NCI-H2107 treated with DMSO at 0.1 percent for 48 hours (cell line): Measurements from ENCODE around the gene DPH7.
"Not testable (repeated sequence)": the region's sequence is repeated elsewhere in the genome, so short reads cannot be mapped to it uniquely, and the experiment has no call there.

Experiments used
- DNase-seq: peaks from one replicate; lab custom pipeline; 2025; ENCODE audit not compliant: unreplicated experiment; lab: John Stamatoyannopoulos, UW

The DPH7 gene

DNA sequence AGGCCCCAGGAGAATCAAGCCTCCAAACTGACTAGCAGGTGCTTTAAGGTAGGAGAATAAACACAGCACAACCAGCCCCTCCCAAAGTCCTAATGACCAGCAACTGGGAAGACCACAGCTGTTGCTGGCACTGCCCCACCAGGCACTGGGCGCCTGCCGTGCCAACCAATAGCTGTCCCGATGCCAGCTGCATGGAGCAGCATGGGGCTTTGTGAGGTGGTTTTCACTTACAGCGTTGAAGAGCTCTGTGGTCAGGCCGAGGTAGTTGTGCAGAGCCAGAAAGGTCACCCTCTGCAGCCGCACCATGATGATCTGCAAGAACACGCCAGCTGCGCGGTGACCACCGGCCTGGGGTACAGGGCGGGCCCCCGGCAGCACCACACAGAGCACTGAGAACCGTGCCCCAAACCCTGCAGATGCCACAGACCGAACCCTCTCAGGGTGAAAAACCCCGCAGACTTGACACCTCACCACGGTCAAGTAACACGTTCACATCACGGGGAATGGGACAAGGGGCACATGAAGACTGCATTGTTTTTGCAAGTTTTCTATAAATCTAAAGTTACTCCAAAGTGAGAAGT, 57.2 kb downstream of the DPH7 start:
- peak; percentile 42 for DNase-seq

DNA sequence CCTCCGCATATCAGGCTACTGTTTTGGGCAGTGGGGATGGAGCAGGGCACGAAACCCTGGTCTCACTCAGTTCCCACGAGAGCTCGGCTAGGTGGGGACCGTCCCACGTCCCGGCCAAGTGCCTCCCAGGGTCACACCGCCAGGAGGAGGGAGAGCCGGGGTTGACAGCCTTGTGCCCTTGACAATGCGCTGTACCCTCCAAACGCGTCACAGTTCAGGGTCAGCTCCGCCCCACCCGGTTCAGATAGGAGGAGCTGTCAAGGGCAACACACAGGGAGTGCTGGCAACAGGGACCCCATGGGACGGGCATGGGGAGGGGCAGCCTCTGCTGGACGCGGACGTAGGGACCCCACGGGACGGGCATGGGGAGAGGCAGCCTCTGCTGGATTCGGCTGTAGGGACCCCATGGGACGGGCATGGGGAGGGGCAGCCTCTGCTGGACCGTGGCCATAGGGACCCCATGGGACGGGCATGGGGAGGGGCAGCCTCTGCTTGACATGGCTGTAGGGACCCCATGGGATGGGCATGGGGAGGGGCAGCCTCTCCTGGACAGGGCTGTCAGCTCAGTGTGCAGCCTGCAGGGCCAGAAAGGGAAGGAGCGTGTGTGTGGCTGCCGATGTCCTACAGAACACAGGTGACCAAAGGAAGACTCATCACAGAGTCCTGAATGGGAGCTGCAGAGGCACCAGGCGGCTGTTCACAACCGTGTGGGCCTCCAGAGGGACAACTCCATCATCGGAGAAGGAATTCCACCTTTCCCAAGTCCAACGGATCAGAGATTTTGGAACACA, 57.9 kb downstream of the DPH7 start:
- no peak for DNase-seq

DNA sequence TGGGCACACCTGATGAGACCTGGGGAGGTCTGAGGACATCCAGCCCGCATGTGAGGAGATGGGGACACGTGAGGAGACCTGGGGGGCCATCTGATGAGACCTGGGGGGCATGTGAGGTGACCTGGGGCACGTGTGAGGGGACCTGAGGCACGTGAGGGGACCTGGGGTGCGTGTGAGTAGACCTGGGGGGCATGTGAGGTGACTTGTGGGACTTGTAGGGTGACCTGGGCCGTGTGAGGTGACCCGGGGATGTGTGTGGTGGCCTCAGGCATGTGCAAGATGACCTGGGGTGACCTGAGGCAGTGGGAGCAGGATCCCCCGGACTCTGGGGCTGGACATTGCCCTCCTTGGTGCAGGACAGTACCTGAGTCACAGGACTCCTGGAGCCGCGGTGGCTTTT, 59.2 kb downstream of the DPH7 start:
- DNase-seq, result no peak

DNA sequence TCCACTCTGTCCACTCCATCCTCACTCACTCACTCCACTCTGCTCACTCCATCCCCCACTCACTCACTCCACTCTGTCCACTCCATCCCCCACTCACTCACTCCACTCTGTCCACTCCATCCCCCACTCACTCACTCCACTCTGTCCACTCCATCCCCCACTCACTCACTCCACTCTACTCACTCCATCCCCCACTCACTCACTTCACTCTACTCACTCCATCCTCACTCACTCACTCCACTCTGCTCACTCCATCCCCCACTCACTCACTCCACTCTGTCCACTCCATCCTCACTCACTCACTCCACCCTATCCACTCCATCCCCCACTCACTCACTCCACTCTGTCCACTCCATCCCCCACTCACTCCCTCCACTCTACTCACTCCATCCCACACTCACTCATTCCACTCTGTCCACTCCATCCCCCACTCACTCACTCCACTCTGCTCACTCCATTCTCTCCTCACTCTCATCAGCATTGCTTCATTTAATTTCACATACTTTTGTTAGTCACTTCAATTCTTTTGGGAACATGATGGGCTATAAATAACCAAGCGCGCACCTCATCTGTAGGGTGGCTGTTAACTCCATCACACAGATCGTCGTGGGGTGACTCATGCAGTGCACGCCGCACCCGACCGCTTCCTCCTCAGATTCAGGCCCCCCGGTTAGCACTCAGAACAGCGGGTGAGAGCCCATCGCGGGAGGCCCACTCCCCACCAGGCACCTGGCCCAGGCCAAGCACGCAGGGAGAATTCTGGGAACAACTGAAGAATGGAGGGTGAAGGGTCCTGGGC, 59.9 kb downstream of the DPH7 start:
- not testable (repeated sequence) for DNase-seq

DNA sequence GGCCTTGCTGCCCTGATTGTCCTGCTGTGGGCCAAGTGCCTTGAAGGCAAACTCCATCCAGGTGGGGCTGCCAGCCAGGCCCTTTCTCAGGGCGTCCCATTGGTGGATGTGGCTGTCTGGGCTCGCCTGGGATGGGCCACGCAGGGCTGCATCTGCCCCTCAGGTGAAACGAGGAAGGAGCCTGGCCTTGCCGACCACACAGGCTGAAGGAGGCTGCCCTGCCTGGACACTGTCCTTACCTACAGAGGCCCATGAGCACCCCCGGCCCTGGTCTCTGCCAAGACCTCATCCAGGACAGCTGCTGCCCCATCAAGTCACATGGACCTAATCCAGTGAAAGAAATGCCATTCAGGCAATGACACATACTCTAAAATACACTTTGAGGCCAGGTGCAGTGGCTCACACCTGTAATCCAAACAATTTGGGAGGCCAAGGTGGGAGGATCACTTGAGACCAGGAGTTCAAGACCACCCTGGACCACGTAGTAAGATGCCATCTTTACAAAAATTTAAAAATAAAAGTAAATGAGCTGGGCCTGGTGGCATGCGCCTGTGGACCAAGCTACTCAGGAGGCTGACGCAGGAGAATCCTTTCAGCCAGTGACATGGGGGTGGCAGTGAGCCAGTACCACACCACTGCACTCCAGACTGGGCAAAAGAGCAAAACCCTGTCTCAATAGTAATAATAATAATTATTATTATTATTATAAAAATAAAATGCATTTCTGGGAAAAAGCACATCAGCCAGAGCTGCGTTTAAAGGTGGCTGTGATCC, 62.4 kb downstream of the DPH7 start:
- DNase-seq, result no peak

- no peak for DNase-seq
Measured at GRCh38 chr9:137515338-137515724, 63.4 kb downstream of the DPH7 start.

GRCh38 chr9:137514691-137515337, 63.9 kb downstream of the DPH7 start:
- no peak for DNase-seq

GRCh38 chr9:137513801-137514570, 64.7 kb downstream of the DPH7 start:
- DNase-seq, result not testable (repeated sequence)

DNA sequence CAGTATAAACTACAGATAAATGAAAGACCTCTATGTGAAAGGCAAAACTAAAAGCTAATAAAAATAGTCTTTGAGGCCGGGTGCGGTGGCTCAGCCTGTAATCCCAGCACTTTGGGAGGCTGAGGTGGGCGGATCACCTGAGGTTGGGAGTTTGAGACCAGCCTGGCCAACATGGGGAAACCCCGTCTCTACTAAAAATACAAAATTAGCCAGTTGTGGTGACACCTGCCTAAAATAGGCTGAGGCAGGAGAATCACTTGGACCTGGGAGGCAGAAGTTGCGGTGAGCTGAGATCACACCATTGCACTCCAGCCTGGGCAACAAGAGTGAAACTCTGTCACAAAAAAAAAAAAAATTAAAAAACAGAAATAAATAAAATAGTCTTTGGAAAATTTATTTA, 65.6 kb downstream of the DPH7 start:
- not testable (repeated sequence) for DNase-seq

- no peak for DNase-seq
Measured at GRCh38 chr9:137511758-137512463, 66.8 kb downstream of the DPH7 start.

- DNase-seq, result not testable (repeated sequence)
Measured at GRCh38 chr9:137511126-137511525, 67.6 kb downstream of the DPH7 start.

DNA sequence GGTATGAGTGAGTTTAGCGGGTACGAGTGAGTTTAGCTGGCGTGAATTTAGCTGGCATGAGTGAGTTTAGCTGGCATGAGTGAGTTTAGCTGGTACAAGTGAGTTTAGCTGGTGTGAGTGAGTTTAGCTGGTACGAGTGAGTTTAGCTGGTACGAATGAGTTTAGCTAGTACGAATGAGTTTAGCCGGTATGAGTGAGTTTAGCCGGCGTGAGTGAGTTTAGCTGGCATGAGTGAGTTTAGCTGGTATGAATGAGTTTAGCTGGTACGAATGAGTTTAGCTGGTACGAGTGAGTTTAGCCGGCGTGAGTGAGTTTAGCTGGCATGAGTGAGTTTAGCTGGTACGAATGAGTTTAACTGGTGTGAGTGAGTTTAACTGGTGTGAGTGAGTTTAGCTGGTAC, 69.5 kb downstream of the DPH7 start:
- no peak for DNase-seq

GRCh38 chr9:137506702-137507171, 72.0 kb downstream of the DPH7 start:
- DNase-seq, result no peak

DNA sequence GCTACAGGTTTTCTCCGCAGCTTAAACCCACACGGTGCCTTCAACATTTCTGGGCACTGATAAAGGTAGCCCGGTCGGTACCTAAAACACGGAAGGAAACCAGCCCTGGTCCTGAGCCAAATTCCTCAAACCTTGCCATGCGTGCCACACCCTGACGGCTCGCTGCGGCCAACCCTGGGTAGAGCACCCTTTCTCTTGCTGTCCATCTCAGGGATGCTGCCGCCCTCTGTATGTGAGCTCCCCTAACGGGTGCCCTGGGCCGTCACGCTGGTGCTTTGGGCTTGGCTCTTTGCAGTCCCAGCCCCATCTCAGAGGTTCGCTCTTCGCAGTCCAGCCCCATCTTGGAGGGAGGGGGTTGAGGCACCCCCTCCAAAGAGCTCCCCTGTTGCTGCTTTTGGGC, 72.5 kb downstream of the DPH7 start:
- no peak for DNase-seq

DNA sequence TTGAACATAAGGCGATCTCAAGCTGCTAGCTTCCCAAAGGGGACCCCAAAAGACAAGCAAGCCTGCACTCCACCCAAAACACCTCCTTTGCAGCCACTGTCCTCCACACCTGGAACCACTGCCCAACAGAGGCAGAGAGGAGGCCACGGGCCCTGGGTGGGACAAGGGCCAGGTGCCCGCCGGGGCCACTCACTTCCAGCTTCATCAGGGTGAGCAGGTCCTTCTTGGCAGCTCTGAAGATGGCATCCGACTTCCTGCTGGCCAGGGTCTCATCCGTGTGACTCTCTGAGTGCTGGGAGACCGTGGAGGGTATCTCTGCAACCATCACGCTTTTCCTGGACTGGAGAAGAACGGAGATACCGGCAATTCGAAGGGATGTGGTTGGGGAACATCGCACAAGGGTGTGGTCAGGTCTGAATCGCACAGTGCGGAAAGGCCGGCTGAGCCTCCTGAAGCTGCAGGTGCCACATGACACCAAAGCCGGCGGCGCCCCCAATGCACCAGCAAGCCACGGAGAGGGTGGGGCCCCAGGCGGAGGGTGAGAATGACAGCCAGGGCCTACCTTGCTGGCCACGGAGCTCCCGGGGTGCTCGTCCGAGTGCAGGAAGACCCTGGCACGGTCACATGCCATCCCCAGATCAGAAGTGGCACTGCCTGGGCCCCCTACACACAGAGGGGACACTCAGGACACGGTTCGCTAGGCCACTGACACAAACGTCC, 73.1 kb downstream of the DPH7 start:
- no peak for DNase-seq
